Mesothelial cell of epicardium (in vitro differentiated cells): ENCODE data around the gene YWHAB. TPM values are rescaled to one million over a fixed set of nuclear protein-coding genes. Genes with fewer than 3 reads are reported as not detected.

Experiments used
- DNase-seq, 2 experiments: peaks; one replicate each; pipeline ENCODE4 v3.0.0; 2021; ENCODE audit warnings: low spot score in 2 of 2; ENCODE audit not compliant: unreplicated experiment in 2 of 2
- H3K27ac Mint-ChIP-seq: 2 replicates; pipeline ENCODE4 v1.8.0; 2021; ENCODE audit warnings: mixed read lengths
- H3K27me3 Mint-ChIP-seq: 2 replicates; pipeline ENCODE4 v1.8.0; 2021; ENCODE audit warnings: low read depth, mixed read lengths
- H3K36me3 Mint-ChIP-seq: 2 replicates; pipeline ENCODE4 v1.8.0; 2021; ENCODE audit warnings: mixed read lengths
- H3K4me1 Mint-ChIP-seq: 2 replicates; pipeline ENCODE4 v1.8.0; 2021; ENCODE audit warnings: mixed read lengths
- H3K4me3 Mint-ChIP-seq: 2 replicates; pipeline ENCODE4 v1.8.0; 2021; ENCODE audit warnings: mild to moderate bottlenecking, moderate library complexity, mixed read lengths
- H3K9me3 Mint-ChIP-seq: 2 replicates; pipeline ENCODE4 v1.8.0; 2021; ENCODE audit warnings: mixed read lengths
- CTCF ChIP-seq: fragments of 200-600 bp; sonication (generic); IDR thresholded peaks from one replicate; pipeline ENCODE4 v1.5.0; 2021; ENCODE audit warnings: antibody characterized with exemption; ENCODE audit not compliant: unreplicated experiment
- total RNA-seq: library from RNA; stranded (reverse); gene quantifications from 3 replicates; pipeline ENCODE4 v1.2.1, GENCODE V29; 2021

The YWHAB gene
- total RNA-seq, 1 donor from 2014 or later = 113 TPM

- H3K9me3 Mint-ChIP-seq = peaks cover 5% of the 10 kb centered on the region
- no peak for DNase-seq
Observed at GRCh38 chr20:44840826-44841225, 44.7 kb upstream of the YWHAB start.

GRCh38 chr20:44841955-44842354 is 43.5 kb upstream of the YWHAB start:
- Mint-ChIP-seq H3K9me3 (peaks cover 5% of the 10 kb centered on the region), H3K4me3 (no peak overlapping the region), H3K36me3 (no peaks in the 10 kb centered on the region), H3K27ac (no peak overlapping the region), H3K27me3 (peaks cover 35% of the 10 kb centered on the region), H3K4me1 (no peaks in the 10 kb centered on the region)
- TF ChIP-seq CTCF = no peak
- DNase-seq = no peak

More at GRCh38 chr20:44840826-44841225, 44.7 kb upstream of the YWHAB start:
- Mint-ChIP-seq H3K4me3 (no peak overlapping the region), H3K27me3 (peaks cover 35% of the 10 kb centered on the region), H3K36me3 (no peaks in the 10 kb centered on the region), H3K27ac (no peak overlapping the region), H3K4me1 (no peaks in the 10 kb centered on the region)
- TF ChIP-seq CTCF = no peak

DNA sequence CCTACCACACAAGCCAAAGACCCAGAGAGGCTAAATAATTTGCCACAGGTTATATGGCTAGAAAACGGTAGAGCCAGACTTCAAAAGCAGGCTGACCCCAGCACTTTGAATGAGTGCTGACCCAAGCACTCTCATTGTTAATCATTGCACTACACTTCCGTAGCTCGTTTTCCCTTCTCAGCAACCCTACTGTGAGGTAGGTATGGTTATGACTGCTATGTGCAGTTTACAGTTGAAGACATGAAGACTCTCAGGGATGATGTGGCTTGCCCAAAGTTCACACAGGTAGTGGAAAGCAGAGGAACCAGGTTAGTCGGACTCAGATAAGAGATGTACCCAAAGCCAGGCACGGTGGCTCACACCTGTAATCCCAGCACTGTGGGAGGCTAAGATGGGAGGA is 41.6 kb upstream of the YWHAB start:
- no peak for DNase-seq
- peaks cover 5% of the 10 kb centered on the region for H3K9me3 Mint-ChIP-seq
- peaks cover 35% of the 10 kb centered on the region for H3K27me3 Mint-ChIP-seq
- no peaks in the 10 kb centered on the region for H3K4me1 Mint-ChIP-seq
- H3K27ac Mint-ChIP-seq = no peak overlapping the region
- no peaks in the 10 kb centered on the region for H3K36me3 Mint-ChIP-seq
- no peak for TF ChIP-seq CTCF
- no peak overlapping the region for H3K4me3 Mint-ChIP-seq

DNA sequence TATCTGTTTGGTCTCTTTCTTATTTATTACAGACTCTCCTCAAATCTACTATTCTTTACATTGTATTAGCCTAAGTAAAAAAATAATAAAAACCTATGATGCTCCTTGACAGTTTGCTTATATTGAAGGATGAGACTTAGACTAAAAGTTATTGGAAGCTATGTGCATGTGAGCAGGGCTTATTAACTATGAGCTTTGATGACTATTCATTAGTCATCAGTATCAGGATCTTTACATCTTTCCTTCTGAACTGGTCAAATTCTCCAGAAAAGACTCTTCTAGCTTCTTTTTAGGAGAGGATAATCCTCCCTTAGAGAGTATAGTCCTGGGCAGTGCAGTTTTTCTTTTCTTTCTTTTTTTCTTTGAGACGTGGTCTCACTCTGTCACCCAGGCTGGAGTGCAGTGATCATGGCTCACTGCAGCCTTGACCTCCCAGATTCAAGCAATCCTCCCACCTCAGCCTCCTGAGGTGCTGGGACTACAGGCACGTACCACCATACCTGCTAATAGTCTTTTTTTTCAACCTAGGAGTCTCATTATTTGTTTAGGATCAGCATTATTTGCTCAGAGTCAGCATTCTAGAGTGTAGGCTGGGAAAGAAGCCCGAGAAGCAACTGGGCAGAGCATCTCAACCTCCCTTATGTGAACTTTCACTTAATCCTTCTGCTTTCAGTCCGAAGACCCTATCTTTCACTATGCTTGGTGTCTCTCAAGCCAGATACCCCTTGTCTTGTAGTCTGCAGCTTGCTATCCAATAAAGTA is 37.1 kb upstream of the YWHAB start:
- Mint-ChIP-seq H3K36me3 (no peaks in the 10 kb centered on the region), H3K4me3 (no peak overlapping the region), H3K27me3 (peaks cover 21% of the 10 kb centered on the region), H3K27ac (no peak overlapping the region), H3K4me1 (peaks cover 5% of the 10 kb centered on the region), H3K9me3 (no peaks in the 10 kb centered on the region)
- no peak for DNase-seq
- no peak for TF ChIP-seq CTCF

GRCh38 chr20:44849703-44850102 is 35.8 kb upstream of the YWHAB start:
- Mint-ChIP-seq H3K4me1 (peaks cover 5% of the 10 kb centered on the region), H3K27me3 (peaks cover 20% of the 10 kb centered on the region), H3K27ac (no peak overlapping the region), H3K4me3 (no peak overlapping the region), H3K36me3 (no peaks in the 10 kb centered on the region), H3K9me3 (no peaks in the 10 kb centered on the region)
- no peak for DNase-seq
- TF ChIP-seq CTCF = no peak
